GM21528 (cell line): ENCODE data around the gene CHAF1A.

Source experiments
- ATAC-seq: cut with Tn5 transposase; IDR thresholded peaks from one replicate; pipeline ENCODE4 v1.9.1; 2021; ENCODE audit warnings: mild to moderate bottlenecking, moderate library complexity; ENCODE audit not compliant: unreplicated experiment, low FRiP score

Gene CHAF1A

GRCh38 chr19:4474514-4475022 is 72.1 kb downstream of the CHAF1A start:
- no peak for ATAC-seq

- no peak for ATAC-seq
Observed at GRCh38 chr19:4477034-4477801, 74.8 kb downstream of the CHAF1A start.

- no peak for ATAC-seq
Observed at GRCh38 chr19:4482721-4483364, 80.4 kb downstream of the CHAF1A start.

DNA sequence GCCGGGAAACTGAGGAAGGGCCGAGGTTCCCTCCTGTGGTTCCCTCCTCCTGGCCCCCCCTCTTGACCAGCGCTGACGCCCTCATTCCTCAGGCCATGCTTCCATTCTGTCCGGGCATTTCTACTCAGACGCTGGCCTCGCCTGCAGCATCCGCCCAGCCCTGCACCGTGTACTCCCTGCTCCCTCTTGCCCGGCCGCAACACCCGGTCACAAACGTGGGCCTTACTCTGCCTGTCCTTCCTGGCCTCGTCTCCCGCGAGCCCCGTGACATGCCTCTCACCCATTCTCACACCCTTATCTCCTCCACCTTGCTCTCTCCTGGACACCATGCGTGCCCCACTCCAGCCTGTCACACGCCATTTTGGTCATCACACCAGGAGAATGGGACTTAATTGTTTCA is 80.9 kb downstream of the CHAF1A start:
- ATAC-seq: no peak

DNA sequence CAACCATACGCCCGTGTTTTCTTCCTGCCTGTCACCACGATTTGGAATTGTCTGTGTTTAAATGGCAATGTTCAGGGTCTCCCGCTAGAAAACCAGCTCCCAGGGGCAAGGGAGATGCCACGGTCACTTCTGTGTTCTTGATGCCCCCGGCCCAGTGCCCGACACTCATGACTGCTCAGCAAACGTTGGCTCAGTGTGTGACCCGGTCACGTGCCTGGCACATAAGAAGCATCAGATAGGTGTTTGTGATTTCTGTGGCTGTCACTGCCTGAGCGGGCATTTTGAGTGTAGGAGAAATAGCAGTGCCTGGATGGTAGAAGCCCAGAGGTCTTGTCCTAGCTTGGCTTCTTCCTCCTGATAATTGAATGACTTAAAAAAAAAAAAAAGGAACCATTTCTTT is 85.1 kb downstream of the CHAF1A start:
- no peak for ATAC-seq

GRCh38 chr19:4488496-4488895 is 86.1 kb downstream of the CHAF1A start:
- no peak for ATAC-seq

GRCh38 chr19:4491446-4491845 is 89.0 kb downstream of the CHAF1A start:
- ATAC-seq: no peak

GRCh38 chr19:4492337-4493103 is 90.1 kb downstream of the CHAF1A start:
- no peak for ATAC-seq
